T-helper 1 cell (primary cell): Measurements from ENCODE around the gene EBF4.
"Not testable (repeated sequence)": the region's sequence is repeated elsewhere in the genome, so short reads cannot be mapped to it uniquely, and the experiment has no call there.

Source experiments
- DNase-seq, 5 donors: peaks; one replicate each; pipeline ENCODE4 v3.0.0-alpha.2; 2012 to 2020

The EBF4 gene

GRCh38 chr20:2797136-2797983 lies 104.8 kb downstream of the EBF4 start:
- DNase-seq, result no peak

GRCh38 chr20:2798095-2798805 lies 105.7 kb downstream of the EBF4 start:
- DNase-seq, result no peak

DNA sequence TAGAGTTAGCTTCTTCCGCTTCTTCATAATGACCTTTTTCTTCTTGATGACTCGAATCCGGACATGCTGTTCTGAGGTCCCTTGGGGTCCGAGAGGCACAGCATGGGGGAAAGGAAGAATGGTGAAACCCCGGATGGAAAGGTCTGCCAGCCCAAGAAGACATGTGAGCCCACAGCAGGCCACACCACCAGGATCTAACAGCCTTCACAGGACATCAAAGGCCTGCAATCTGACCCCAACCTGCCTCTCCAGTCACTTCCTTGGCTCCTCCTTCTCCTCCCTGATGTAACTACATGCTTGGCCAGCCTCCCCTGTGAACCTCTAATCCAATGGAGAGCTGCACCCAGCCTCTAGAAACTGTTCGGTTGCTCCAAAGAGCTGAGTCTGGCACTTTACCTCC lies 106.2 kb downstream of the EBF4 start:
- DNase-seq, result no peak

DNA sequence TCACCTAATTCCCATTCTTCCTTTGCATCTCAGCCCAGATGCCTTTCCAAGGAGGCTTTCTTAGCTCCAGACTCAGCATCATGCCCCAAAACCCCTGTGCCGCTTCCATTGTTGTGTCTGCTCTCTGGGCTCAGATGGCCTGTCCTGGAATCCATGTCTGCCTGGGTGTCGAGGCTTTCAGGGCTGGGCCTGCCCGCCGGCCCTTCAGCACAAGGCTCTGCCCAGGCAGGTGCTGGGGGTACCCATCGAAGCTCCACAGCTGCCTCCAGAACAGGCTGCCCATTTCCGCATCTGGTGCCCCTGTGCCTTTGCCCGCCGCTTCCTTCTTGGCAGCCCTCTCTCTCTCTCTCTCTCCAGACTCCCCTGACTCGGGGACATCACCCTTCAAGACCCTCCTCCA lies 106.7 kb downstream of the EBF4 start:
- no peak for DNase-seq

DNA sequence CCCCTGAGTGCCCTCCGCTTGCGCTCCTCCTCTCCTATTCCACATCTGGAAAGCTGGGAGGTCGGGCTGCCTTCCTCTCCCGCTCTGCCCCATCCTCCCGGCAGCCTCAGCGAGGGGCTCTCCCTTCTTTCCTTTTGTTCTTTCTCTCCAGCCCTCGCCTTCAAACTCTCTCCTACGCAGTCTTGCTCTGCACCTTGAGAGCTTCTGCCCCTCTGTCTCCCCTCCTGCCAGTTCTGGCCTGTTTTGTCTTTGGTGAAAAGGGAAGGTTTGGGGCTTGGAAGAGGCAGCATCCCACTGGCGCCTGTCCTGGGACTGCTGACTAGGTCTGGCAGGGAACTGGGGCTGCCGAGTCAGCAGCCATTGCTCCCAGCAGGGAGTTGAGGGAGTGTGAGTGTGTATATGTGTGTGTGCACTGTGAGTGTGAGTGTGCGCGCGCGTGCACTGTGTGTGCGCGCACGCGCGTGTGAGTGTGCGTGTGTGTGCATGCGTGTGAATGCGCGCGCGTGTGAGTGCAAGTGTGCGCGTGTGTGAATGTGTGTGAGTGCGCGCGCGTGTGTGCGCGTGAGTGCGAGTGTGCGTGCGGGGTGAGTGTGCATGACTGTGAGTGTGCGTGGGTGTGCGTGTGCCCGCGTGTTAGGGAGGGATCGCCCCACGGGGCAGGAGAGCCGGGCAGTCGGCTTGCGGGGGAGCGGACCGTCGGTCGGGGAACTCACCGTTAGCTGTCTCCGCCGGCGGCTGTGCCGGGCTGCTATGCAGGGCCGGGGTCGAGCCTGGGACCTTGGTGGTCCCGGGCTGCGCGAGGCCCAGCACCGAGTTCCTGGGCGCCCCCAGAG lies 107.3 kb downstream of the EBF4 start:
- no peak for DNase-seq

DNA sequence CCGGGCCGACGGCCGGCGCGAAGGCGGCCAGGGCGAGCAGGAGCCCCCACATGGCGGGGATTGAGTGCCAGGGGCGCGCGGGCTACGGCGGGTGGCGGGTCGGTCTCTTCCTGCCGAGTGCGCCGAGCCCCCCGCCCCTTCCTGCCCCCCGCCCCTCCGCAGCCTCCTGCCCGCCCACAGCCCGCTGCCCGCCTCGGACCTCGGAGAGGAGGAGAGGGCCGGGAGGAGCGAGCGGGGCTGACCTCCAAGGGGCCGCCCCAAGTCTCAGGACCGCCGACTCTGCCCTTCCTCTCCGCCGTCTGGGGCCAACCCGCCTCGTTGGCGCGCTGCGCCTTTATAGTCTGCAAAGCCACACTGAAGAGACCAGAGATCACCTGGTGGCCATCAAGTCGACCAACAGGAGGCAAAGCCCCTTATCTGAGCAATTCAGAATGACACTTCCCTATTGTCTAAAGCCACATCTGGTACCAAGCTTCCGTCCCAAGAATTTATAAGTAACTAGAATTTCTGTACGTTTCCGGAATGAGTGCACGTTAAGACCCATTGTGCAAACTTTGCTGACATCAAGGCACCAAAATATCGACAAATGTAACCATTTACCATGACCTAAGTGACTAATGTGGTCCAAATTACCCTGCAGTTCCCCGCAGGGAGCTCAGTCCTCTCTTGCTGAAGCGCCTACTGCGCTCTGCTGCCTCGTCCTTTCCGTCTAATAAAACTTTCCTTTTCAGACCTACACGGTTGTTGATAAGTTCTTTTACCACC lies 108.1 kb downstream of the EBF4 start, which contains the start of gene CPXM1:
TSS of gene CPXM1 (minus strand) at position 107 of the 765 bp plus-strand sequence. CDS start at position 52, 55 bp downstream.
- DNase-seq, result no peak

DNA sequence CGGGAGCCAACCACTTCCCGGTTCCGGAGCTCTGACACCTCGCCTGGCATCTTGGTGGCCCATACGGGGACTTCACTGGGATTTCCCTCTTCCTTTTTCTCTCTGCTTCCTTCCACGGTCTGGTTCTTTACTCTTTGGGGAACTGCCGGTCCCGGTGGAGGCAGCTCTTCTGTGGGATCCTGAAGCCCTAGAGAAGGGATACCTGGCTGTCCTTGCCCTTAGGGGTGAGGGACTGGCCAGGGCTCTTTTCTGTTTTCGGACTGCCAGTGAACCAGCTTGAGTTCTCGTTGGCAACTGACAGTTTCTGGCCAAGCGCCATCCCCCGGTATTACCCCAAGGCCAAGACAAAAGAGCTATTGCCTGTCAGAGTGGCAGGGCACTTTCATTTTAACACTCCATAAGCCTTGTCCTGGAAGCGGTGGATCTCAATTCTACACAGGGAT lies 108.7 kb downstream of the EBF4 start:
- no peak for DNase-seq

DNA sequence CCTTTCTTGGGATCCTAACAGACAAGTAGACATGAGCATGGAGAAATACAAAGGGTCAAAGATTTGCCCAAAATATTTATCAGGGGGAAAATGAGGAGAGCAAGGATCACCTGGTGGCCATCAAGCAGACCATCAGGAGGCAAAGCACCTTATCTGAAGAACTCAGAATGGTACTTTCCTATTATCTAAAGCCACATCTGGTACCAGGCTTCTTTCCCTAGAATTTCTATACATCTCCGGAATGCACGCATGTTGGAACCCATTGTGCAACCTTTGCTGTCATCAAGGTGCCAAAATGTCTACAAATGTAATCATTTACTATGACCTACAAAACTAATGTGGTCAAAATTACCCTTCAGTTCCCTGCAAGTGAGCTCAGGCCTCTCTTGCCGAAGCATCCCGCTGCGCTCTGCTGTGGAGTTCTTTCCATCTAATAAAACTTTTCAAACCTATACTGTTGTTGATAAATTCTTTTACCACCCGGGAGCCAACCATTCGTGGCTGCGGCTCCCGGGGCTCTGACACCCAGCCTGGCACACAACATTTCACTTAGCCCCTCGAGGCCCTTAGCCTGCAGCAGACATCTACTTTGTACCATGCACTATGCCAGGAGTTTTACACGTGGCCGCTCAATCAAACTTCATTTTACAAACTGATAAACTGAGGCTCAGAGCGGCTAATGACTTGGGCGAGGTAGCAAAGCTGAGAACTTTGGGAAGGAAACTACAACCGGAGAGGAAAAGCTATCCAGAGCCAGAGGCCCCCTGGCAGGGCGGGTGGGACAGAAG lies 111.7 kb downstream of the EBF4 start:
- DNase-seq, result no peak

DNA sequence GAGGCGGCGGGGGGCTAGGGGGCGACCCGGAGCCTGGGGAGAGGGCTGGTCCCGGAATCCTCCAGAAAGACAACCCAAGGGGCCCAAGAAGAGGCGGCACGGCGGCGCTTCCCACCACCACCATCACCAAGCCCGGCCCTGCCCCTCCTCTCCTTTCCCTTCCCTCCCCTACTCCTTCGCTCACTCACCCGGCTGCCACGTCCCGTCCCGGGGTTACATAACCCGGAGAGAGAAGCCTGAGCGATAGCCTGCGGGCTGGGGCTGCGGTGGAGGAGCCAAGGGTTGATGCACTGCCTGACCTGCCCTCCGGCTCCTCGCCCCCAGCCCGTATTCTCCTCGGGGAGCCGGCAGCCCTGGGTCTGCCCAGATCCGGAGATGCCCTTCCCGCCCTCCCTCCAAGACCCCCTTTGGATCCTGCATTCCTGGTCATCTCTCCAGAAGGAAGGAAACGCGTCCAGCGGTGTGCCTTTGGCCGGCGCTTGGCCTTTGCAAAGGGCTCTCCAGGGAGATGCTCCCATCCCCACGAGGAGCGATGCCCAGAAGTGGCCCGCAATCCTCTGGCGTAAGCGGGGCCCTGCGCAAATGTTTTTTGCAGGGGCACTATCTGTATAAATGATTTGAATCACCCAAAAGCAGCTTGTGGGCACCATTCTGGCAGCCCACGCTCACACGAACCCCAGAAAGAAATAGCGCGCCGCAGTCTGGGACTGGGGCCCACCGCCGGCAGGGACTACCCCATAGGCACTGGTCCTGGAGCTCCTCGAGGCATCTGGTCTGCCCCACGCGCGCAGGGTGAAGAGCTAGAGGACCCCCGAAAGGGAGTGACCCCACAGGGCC lies 112.5 kb downstream of the EBF4 start:
- no peak for DNase-seq

GRCh38 chr20:2805689-2806350 lies 113.2 kb downstream of the EBF4 start:
- no peak for DNase-seq

- DNase-seq, result no peak
Observed at GRCh38 chr20:2806351-2806701, 113.7 kb downstream of the EBF4 start.

DNA sequence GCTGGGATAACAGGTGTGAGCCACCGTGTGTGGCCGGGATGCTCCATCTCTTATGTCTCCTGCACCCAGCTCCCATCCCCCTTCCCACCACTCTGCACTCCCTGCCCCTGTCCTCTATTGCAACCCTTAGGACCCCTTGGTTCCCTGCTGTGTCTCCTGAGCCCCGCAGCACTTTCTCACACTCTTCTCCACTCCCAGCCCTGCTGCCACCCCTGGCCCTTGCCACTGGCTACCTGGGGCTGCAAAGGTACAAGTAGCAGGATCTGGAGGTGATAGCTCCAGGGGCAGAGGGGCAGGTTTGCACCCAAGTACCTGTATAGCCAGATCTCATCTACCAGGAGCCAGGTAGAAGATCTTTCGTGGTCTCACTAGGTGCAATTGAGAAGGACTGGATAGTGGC lies 114.4 kb downstream of the EBF4 start:
- DNase-seq, result no peak

DNA sequence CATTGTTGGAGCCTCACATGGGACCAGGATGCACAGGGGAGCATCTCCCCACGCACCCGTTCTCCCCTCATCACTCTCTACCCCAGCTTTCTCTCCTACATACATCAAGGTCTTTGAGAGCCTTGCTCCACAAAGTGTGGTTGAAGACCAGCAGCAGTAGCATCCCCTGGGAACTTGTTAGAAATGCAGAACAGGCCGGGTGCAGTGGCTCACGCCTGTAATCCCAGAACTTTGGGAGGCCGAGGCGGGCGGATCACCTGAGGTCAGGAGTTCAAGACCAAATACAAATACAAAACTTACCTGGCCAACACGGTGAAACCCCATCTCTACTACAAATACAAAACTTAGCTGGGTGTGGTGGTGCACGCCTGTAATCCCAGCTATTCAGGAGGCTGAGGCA lies 115.3 kb downstream of the EBF4 start:
- DNase-seq, result not testable (repeated sequence)

DNA sequence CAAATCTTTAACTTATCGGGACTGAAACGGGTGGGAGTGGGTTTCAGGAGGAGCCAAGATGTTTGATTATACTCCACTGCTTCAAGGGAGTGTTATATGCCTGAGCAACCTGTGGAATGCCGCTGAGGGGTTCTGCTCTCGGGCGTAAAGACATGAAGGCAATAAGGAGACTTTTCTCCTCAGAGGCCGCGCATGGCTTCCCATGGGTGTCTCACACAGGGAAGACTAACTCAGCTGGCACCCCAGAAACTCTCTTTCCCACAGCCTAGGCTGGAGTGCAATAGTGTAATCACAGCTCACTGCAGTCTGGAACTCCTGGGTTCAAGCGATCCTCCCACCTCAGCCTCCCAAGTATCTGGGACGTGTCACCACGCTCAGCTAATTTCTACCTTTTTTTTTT lies 117.1 kb downstream of the EBF4 start:
- DNase-seq, result no peak
